ENCODE measurements around the gene SHISAL2A. TPM values are rescaled to one million over a fixed set of nuclear protein-coding genes. Genes with fewer than 3 reads are reported as not detected.

SHISAL2A gene
- total and polyA plus RNA-seq, 7 donors = 8.1 TPM; not detected in 6

DNA sequence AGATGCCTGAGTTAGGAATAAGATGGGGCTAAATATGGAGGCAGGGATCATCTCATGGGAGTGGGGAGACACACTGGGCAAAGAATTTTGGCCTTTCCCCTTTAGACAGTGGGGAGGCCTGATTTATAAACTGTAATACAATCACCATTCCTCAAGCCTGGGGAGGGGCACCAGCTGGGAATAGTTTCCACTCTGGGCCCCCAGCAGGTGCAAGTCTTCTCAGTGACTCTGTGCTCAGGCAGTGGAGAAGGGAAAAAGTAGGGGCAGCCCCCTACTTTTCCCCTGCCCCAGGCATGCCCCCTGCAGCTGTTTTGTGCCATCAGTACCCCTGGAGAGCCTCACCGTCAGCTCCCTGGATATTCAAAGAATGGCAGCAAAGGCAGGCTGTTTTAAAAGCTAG is 46.1 kb downstream of the SHISAL2A start:
- no peak for DNase-seq
- TF ChIP-seq POLR2A (IDR thresholded peaks at IDR 0.05) (no peak), POLR2AphosphoS5 (IDR thresholded peaks at IDR 0.05) (no peak), EP300 (IDR thresholded peaks at IDR 0.05) (no peak)
- TF ChIP-seq, protein P1, sequence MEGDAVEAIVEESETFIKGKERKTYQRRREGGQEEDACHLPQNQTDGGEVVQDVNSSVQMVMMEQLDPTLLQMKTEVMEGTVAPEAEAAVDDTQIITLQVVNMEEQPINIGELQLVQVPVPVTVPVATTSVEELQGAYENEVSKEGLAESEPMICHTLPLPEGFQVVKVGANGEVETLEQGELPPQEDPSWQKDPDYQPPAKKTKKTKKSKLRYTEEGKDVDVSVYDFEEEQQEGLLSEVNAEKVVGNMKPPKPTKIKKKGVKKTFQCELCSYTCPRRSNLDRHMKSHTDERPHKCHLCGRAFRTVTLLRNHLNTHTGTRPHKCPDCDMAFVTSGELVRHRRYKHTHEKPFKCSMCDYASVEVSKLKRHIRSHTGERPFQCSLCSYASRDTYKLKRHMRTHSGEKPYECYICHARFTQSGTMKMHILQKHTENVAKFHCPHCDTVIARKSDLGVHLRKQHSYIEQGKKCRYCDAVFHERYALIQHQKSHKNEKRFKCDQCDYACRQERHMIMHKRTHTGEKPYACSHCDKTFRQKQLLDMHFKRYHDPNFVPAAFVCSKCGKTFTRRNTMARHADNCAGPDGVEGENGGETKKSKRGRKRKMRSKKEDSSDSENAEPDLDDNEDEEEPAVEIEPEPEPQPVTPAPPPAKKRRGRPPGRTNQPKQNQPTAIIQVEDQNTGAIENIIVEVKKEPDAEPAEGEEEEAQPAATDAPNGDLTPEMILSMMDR (IDR thresholded peaks at IDR 0.05) = no peak
- Histone ChIP-seq H3K4me3 (no peak overlapping the region), H3K4me1 (no peaks in the 10 kb centered on the region), H3K27me3 (no peaks in the 10 kb centered on the region), H3K27ac (no peak overlapping the region), H3K36me3 (no peaks in the 10 kb centered on the region), H3K9me3 (no peaks in the 10 kb centered on the region)
- intact Hi-C loops (cut with DNase I) = no loop called here
- 84 to 86% methylated on average over 1 of the region's 1 CpG for WGBS, 2 donors

DNA sequence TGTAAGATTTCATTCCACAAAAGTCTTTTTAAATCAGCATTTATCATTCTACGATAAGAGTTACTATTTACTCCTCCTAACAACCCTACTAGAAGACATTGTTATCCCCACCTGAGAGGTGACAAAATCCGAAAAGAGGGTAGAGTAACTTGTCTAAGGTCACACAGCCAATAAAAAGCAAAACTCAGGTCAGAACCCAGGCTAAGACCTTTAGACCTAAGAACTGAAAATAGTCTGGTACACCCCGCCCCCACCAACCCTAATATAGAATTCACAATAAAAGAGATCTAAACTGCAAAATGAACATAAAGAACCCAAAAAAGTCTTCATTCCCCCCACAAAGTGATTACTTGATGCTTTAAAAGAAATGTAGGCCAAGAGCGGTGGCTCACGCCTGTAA is 46.5 kb downstream of the SHISAL2A start:
- H3K36me3 ChIP-seq = no peaks in the 10 kb centered on the region
- no peak overlapping the region for H3K4me3 ChIP-seq
- WGBS, 2 donors = 86 to 93% methylated on average over 5 of the region's 5 CpGs
- TF ChIP-seq, protein P1 (IDR thresholded peaks at IDR 0.05) = no peak
- TF ChIP-seq POLR2AphosphoS5 (IDR thresholded peaks at IDR 0.05) = no peak
- no peak for TF ChIP-seq POLR2A (IDR thresholded peaks at IDR 0.05)
- no peak for TF ChIP-seq EP300 (IDR thresholded peaks at IDR 0.05)
- intact Hi-C loops (cut with DNase I) = no loop called here
- no peaks in the 10 kb centered on the region for H3K9me3 ChIP-seq
- H3K4me1 ChIP-seq = no peaks in the 10 kb centered on the region
- no peak overlapping the region for H3K27ac ChIP-seq
- H3K27me3 ChIP-seq = no peaks in the 10 kb centered on the region
- no peak for DNase-seq

DNA sequence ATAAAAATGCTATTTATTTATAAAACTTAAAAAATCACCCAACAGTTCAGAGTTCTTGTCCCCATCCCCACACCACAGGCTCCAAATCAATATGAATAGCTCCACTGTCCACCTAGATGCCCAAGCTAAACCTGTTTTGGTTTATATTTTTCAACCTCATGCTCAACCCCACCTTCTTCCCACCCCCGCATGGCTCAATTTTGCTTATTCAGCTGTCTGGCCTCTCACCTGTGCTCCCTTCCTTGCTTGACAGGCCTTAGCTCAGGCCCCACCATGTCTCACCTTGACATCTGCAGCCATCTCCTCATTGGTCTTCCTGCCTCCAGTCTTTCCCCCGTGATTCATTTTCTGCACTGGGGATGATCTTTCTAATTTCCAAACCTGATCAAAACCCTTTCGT is 47.4 kb downstream of the SHISAL2A start:
- Histone ChIP-seq H3K27me3 (no peaks in the 10 kb centered on the region), H3K4me1 (no peaks in the 10 kb centered on the region), H3K9me3 (no peaks in the 10 kb centered on the region), H3K27ac (no peak overlapping the region), H3K36me3 (no peaks in the 10 kb centered on the region), H3K4me3 (no peak overlapping the region)
- no peak for TF ChIP-seq POLR2AphosphoS5 (IDR thresholded peaks at IDR 0.05)
- no peak for DNase-seq
- intact Hi-C loops (cut with DNase I) = no loop called here
- WGBS, 2 donors = 89 to 93% methylated on average over 3 of the region's 3 CpGs

DNA sequence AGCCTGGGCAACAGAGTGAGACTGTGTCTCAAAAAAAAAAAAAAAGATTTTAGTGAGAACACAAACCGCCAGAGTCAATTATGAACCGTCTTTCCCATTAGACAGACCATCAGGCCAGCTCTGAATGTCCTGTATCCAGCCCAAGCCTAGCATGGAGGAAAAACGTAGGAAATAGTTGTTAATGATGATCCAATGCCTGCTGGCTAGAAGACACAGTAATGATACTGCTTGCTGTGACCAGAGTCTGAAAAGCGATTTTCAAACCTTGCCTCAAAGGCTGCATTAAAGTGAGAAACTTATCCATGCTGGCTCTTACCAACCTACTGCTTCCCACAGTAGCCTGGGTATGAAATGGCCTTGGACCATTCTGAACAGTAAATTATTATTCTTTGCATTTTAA is 48.2 kb downstream of the SHISAL2A start:
- no peaks in the 10 kb centered on the region for H3K27me3 ChIP-seq
- H3K27ac ChIP-seq = no peak overlapping the region
- no peaks in the 10 kb centered on the region for H3K9me3 ChIP-seq
- 91 to 95% methylated on average over 4 of the region's 4 CpGs for WGBS, 2 donors
- no peaks in the 10 kb centered on the region for H3K36me3 ChIP-seq
- no peak for TF ChIP-seq EP300 (IDR thresholded peaks at IDR 0.05)
- no peak for TF ChIP-seq POLR2AphosphoS5 (IDR thresholded peaks at IDR 0.05)
- no peak for TF ChIP-seq POLR2A (IDR thresholded peaks at IDR 0.05)
- TF ChIP-seq, protein P1 (IDR thresholded peaks at IDR 0.05) = no peak
- H3K4me1 ChIP-seq = no peaks in the 10 kb centered on the region
- no peak overlapping the region for H3K4me3 ChIP-seq
- no peak for DNase-seq
- intact Hi-C loops (cut with DNase I) = no loop called here

DNA sequence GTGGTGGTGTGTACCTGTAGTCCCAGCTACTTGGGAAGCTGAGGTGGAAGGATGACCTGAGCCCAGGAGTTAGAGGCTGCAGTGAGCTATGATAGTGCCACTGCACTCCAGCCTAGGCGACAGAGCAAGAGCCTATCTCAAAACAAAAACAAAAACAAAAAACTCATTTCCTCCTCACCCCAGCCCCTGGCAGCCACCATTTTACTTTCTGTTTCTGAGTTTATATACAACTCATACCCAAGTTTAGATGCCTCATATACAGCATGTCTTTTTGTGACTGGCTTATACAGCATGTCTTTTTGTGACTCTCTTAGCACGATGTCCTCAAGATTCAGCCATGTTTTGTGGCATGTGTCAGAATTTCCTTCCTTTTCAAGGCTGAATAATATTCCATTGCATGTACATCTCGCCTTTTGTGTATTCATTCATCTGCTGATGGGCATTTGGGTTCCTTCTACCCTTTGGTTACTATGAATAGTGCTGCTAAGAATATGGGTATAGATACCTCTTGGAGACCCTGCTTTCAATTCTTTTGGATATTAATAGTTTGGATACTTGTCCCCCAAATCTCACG is 50.5 kb downstream of the SHISAL2A start:
- peaks cover 0 to 21% (median 12%) of the 10 kb centered on the region in 4 donors for H3K36me3 ChIP-seq
- no peak for DNase-seq
- no peaks in the 10 kb centered on the region for H3K4me1 ChIP-seq
- intact Hi-C loops (cut with DNase I) = no loop called here
- no peak overlapping the region for H3K4me3 ChIP-seq
- TF ChIP-seq, protein P1 (IDR thresholded peaks at IDR 0.05) = no peak
- no peak for TF ChIP-seq POLR2A (IDR thresholded peaks at IDR 0.05)
- TF ChIP-seq EP300 (IDR thresholded peaks at IDR 0.05) = no peak
- TF ChIP-seq POLR2AphosphoS5 (IDR thresholded peaks at IDR 0.05) = no peak
- H3K9me3 ChIP-seq = no peaks in the 10 kb centered on the region
- no peak overlapping the region for H3K27ac ChIP-seq
- H3K27me3 ChIP-seq = no peaks in the 10 kb centered on the region
- WGBS, 2 donors = 92 to 94% methylated on average over 4 of the region's 4 CpGs
